Epithelial cell of proximal tubule (primary cell): Measurements from ENCODE around the gene SPAG16. TPM values are rescaled to one million over a fixed set of nuclear protein-coding genes. Genes with fewer than 3 reads are reported as not detected.

Experiments
- DNase-seq: peaks from one replicate; pipeline ENCODE4 v3.0.0-alpha.2; 2011; ENCODE audit warnings: low read depth
- H3K4me3 ChIP-seq: 2 replicates; pipeline ENCODE4 v1.5.1; 2011; ENCODE audit warnings: low read depth, mild to moderate bottlenecking, low read length
- total RNA-seq: library from RNA; depleted of rRNA; stranded (reverse); fragments of >200 nt; gene quantifications from 2 replicates; pipeline ENCODE4 v1.2.3, GENCODE V29; 2015
- TF ChIP-seq, protein P1 (sequence below): conservative IDR thresholded peaks from 2 replicates; pipeline ENCODE4 v1.5.1; 2012; ENCODE audit warnings: low read depth, mild to moderate bottlenecking, low read length

SPAG16 gene
- total RNA-seq, 1 donor from 2014 or later = 25.5 TPM

- no peak overlapping the region for H3K4me3 ChIP-seq
- no peak for DNase-seq
- TF ChIP-seq, protein P1, sequence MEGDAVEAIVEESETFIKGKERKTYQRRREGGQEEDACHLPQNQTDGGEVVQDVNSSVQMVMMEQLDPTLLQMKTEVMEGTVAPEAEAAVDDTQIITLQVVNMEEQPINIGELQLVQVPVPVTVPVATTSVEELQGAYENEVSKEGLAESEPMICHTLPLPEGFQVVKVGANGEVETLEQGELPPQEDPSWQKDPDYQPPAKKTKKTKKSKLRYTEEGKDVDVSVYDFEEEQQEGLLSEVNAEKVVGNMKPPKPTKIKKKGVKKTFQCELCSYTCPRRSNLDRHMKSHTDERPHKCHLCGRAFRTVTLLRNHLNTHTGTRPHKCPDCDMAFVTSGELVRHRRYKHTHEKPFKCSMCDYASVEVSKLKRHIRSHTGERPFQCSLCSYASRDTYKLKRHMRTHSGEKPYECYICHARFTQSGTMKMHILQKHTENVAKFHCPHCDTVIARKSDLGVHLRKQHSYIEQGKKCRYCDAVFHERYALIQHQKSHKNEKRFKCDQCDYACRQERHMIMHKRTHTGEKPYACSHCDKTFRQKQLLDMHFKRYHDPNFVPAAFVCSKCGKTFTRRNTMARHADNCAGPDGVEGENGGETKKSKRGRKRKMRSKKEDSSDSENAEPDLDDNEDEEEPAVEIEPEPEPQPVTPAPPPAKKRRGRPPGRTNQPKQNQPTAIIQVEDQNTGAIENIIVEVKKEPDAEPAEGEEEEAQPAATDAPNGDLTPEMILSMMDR = no peak
These were observed 42.4 kb upstream of the SPAG16 start for GRCh38 chr2:213241817-213242216.

GRCh38 chr2:213242653-213243052, 41.6 kb upstream of the SPAG16 start:
- no peak overlapping the region for H3K4me3 ChIP-seq
- no peak for DNase-seq
- TF ChIP-seq, protein P1 = no peak

DNA sequence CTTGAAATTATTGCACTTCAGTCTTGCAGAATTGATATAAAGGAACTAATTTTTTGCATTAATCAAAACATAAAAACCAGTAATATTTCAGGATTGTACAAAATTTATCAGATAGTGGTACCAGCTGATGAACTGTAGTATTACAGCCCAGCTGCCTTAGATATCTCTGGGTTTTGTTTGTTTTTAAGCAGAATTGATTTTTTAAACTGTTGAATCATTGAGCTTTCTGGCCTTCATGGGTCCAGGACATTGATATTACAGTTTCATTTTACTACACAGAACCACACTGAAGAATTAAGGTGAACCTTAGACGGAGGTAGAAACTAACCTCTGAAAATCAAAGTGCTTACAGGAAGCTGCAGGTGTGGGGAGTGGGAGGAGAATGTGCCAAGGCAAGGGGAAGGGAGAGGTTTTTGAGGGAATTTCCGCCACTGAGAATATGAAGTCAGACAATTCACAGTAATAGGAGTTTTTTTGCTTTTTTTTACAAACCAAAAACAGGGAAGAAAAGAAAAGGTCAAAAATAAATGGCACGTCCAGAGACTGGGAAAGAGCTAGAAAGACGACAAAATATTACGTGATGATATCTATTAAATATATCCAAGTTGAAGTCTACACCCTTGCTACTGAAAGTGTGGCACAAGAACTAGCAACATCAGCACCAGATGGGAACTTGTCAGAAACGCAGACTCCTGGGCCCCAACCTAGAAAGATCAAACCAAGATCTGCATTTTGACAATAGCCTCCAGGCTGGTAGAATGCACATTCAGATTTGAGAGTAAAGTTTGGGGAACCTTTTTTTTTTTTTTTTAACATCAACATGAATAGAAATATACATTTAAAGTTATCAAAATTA, 40.8 kb upstream of the SPAG16 start:
- no peak for DNase-seq
- no peak overlapping the region for H3K4me3 ChIP-seq
- TF ChIP-seq, protein P1 = no peak

DNA sequence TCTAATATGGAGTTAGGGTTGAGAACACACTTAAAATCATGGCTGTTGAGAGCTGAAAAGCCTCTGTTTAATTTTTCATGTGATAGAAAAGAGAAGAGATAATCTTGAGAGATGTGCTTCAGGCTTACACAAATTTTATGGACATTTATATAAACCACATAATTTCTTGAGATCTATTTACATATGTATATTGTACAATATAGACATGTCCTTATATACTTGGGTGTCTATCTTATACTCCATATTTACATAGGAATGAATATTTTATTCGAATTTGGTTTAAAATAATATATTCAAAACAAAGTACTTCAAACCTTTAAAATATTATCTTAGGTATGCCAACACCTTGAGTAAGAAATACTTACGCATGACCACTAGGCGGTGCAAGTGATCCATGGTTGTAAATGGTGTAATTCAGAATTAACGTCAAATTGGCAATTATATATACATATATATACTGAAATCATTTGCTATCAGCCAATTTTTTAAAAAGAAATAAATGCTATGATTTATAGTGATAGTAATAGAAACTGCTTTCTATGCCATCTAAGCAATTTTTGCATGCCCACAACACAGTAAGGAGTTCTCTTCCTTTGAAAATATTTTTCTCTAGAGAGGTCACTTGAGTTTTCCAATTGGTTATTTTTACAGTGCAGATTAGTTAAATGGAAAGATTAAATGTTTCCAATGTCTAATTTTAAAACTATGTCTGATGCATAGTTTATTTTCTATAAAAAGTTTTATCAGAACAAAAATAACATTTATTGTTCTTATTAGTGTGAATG, 37.6 kb upstream of the SPAG16 start:
- TF ChIP-seq, protein P1 = peak; percentile 86
- H3K4me3 ChIP-seq = no peak overlapping the region
- no peak for DNase-seq

DNA sequence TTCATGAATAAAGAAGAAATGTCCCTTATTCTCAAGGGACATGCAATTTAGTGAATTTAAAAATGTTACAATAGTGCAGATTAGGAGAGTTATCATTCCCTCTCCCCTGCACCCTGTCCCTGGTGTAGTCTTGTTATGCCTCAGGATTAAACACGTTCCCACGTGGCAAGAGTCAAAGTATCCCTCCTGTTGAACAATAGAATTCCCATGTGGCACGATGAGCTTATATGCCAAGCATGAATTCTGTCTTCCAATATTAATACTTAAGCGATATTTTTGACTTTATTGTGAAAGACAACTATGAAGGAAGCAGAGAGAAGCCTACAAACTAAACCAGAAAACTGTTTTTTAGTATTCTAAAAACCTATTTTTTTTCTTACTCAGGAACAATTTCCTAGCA, 36.7 kb upstream of the SPAG16 start:
- DNase-seq = no peak
- TF ChIP-seq, protein P1 = no peak
- H3K4me3 ChIP-seq = no peak overlapping the region

GRCh38 chr2:213248637-213249036, 35.6 kb upstream of the SPAG16 start:
- no peak overlapping the region for H3K4me3 ChIP-seq
- TF ChIP-seq, protein P1 = no peak
- no peak for DNase-seq

DNA sequence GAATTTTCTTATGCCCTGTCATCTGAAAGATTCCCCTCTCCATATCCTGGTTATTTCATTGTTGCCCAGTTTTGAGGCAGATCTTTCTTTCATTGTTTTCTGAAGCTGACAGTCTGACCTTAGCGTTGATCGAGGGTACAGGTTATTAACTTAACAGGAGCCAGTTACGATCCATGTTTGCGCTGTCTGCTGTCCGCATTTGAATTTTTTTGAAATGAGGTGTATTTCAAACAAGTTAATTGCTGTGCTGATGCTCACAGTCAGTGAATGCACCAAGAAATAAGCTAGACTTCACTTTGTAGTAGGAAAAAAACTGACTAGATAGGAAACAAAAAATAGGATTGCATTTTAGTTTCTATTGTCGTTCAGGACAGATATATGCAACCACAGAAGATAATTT, 34.8 kb upstream of the SPAG16 start:
- TF ChIP-seq, protein P1 = no peak
- no peak overlapping the region for H3K4me3 ChIP-seq
- DNase-seq = no peak
